ENCODE measurements around the gene NEDD4L. TPM values are rescaled to one million over a fixed set of nuclear protein-coding genes. Genes with fewer than 3 reads are reported as not detected.
"Not testable (repeated sequence)": the region's sequence is repeated elsewhere in the genome, so short reads cannot be mapped to it uniquely, and the experiment has no call there.

The NEDD4L gene
- total and polyA plus RNA-seq, 4 donors = 40.2 to 308 (median 148) TPM

- Histone ChIP-seq H3K4me3 (no peak overlapping the region), H3K36me3 (ENCODE audit: control insufficient read depth in 4 of 4, insufficient read depth in 4 of 4, low read length in 4 of 4) (no peaks in the 10 kb centered on the region), H3K9me3 (ENCODE audit: control insufficient read depth in 4 of 4, insufficient read depth in 3 of 4, low read length in 3 of 4) (no peaks in the 10 kb centered on the region), H3K27me3 (ENCODE audit: control insufficient read depth in 3 of 3, insufficient read depth in 3 of 3, low read length in 2 of 3) (no peaks in the 10 kb centered on the region), H3K4me1 (ENCODE audit: control insufficient read depth in 5 of 5, insufficient read depth in 5 of 5, low read length in 5 of 5) (peaks cover 0 to 12% (median 7%) of the 10 kb centered on the region in 5 donors), H3K9ac (ENCODE audit: insufficient read depth in 1 of 2, low read length in 2 of 2) (no peak overlapping the region), H3K27ac (ENCODE audit: low read depth in 1 of 2, low read length in 1 of 2) (no peak overlapping the region)
- TF ChIP-seq, protein P1, sequence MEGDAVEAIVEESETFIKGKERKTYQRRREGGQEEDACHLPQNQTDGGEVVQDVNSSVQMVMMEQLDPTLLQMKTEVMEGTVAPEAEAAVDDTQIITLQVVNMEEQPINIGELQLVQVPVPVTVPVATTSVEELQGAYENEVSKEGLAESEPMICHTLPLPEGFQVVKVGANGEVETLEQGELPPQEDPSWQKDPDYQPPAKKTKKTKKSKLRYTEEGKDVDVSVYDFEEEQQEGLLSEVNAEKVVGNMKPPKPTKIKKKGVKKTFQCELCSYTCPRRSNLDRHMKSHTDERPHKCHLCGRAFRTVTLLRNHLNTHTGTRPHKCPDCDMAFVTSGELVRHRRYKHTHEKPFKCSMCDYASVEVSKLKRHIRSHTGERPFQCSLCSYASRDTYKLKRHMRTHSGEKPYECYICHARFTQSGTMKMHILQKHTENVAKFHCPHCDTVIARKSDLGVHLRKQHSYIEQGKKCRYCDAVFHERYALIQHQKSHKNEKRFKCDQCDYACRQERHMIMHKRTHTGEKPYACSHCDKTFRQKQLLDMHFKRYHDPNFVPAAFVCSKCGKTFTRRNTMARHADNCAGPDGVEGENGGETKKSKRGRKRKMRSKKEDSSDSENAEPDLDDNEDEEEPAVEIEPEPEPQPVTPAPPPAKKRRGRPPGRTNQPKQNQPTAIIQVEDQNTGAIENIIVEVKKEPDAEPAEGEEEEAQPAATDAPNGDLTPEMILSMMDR (IDR thresholded peaks at IDR 0.05; ENCODE audit: control extremely low read depth, extremely low read depth) = no peak
- DNase-seq = peak in 2 of 3 donors; percentile 37 to 47
- WGBS, 2 donors = 86 to 92% methylated on average over 9 of the region's 9 CpGs
- ATAC-seq (ENCODE audit: insufficient read depth, low FRiP score) = no peak
Observed at GRCh38 chr18:58432050-58432727, 388.2 kb downstream of the NEDD4L start.

GRCh38 chr18:58435221-58436005, 391.4 kb downstream of the NEDD4L start:
- not testable (repeated sequence) for H3K9ac ChIP-seq (ENCODE audit: insufficient read depth in 1 of 2, low read length in 2 of 2); H3K27me3 ChIP-seq (ENCODE audit: control insufficient read depth in 3 of 3, insufficient read depth in 3 of 3, low read length in 2 of 3); DNase-seq; H3K9me3 ChIP-seq (ENCODE audit: control insufficient read depth in 4 of 4, insufficient read depth in 3 of 4, low read length in 3 of 4); H3K4me3 ChIP-seq; ATAC-seq (ENCODE audit: insufficient read depth, low FRiP score); H3K27ac ChIP-seq (ENCODE audit: low read depth in 1 of 2, low read length in 1 of 2); H3K36me3 ChIP-seq (ENCODE audit: control insufficient read depth in 4 of 4, insufficient read depth in 4 of 4, low read length in 4 of 4)
- peaks cover 0 to 11% (median 2%) of the 10 kb centered on the region in 5 donors for H3K4me1 ChIP-seq (ENCODE audit: control insufficient read depth in 5 of 5, insufficient read depth in 5 of 5, low read length in 5 of 5)
- 90 to 94% methylated on average over 7 of the region's 7 CpGs for WGBS, 2 donors

GRCh38 chr18:58438161-58438957, 394.3 kb downstream of the NEDD4L start:
- DNase-seq = peak in 2 of 3 donors; percentile 62 to 69
- Histone ChIP-seq H3K27me3 (ENCODE audit: control insufficient read depth in 3 of 3, insufficient read depth in 3 of 3, low read length in 2 of 3) (no peaks in the 10 kb centered on the region), H3K4me1 (ENCODE audit: control insufficient read depth in 5 of 5, insufficient read depth in 5 of 5, low read length in 5 of 5) (peaks cover 0 to 9% (median 2%) of the 10 kb centered on the region in 5 donors), H3K4me3 (no peak overlapping the region), H3K27ac (ENCODE audit: low read depth in 1 of 2, low read length in 1 of 2) (no peak overlapping the region), H3K9me3 (ENCODE audit: control insufficient read depth in 4 of 4, insufficient read depth in 3 of 4, low read length in 3 of 4) (no peaks in the 10 kb centered on the region), H3K9ac (ENCODE audit: insufficient read depth in 1 of 2, low read length in 2 of 2) (peak overlapping the region in 1 of 2 donors; percentile 45), H3K36me3 (ENCODE audit: control insufficient read depth in 4 of 4, insufficient read depth in 4 of 4, low read length in 4 of 4) (no peaks in the 10 kb centered on the region)
- 44 to 45% methylated on average over 6 of the region's 6 CpGs for WGBS, 2 donors
- no peak for ATAC-seq (ENCODE audit: insufficient read depth, low FRiP score)
- TF ChIP-seq, protein P1 (IDR thresholded peaks at IDR 0.05; ENCODE audit: control extremely low read depth, extremely low read depth) = no peak

DNA sequence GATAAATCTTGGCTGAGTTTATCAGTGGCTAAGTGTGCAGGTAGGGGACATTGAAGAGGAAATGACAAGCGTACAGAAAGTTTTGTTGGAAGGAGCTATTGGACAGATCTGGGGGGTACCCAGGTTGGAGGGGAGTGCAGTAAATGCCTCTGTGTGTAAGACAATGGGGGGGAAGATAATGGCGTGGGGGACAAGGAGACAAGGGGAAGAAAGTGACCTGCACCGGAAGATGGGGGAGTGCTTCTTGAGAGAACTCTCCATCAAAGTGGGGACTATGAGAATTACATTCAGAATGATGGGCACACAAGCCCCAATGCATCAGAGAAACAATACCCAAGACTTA, 394.9 kb downstream of the NEDD4L start:
- H3K27ac ChIP-seq (ENCODE audit: low read depth in 1 of 2, low read length in 1 of 2) = peak overlapping the region in 1 of 2 donors; percentile 69
- 38 to 47% methylated on average over 3 of the region's 3 CpGs for WGBS, 2 donors

More for the DNA sequence above, 394.9 kb downstream of the NEDD4L start:
- TF ChIP-seq, protein P1 (IDR thresholded peaks at IDR 0.05; ENCODE audit: control extremely low read depth, extremely low read depth) = no peak
- DNase-seq = no peak
- ATAC-seq (ENCODE audit: insufficient read depth, low FRiP score) = no peak
- Histone ChIP-seq H3K27me3 (ENCODE audit: control insufficient read depth in 3 of 3, insufficient read depth in 3 of 3, low read length in 2 of 3) (no peaks in the 10 kb centered on the region), H3K36me3 (ENCODE audit: control insufficient read depth in 4 of 4, insufficient read depth in 4 of 4, low read length in 4 of 4) (no peaks in the 10 kb centered on the region), H3K9me3 (ENCODE audit: control insufficient read depth in 4 of 4, insufficient read depth in 3 of 4, low read length in 3 of 4) (no peaks in the 10 kb centered on the region), H3K4me3 (no peak overlapping the region), H3K9ac (ENCODE audit: insufficient read depth in 1 of 2, low read length in 2 of 2) (peak overlapping the region in 1 of 2 donors; percentile 45), H3K4me1 (ENCODE audit: control insufficient read depth in 5 of 5, insufficient read depth in 5 of 5, low read length in 5 of 5) (peaks cover 0 to 9% (median 2%) of the 10 kb centered on the region in 5 donors)

Measured in lung (tissue), 12 donors.